Activated CD8-positive, alpha-beta memory T cell treated with anti-CD3 and anti-CD28 coated beads, Interleukin-2, amount 10 ng/mL, durations not matched to agents 7 days and 5 days (primary cell): ENCODE data around the gene TNFRSF13B. TPM values are rescaled to one million over a fixed set of nuclear protein-coding genes. Genes with fewer than 3 reads are reported as not detected.
"Not testable (repeated sequence)": the region's sequence is repeated elsewhere in the genome, so short reads cannot be mapped to it uniquely, and the experiment has no call there.

Experiments used
- ATAC-seq: fragments of 150-1000 bp; cut with Tn5 transposase; one replicate; pipeline ENCODE4 v1.10.0; 2021; ENCODE audit warnings: moderate library complexity
- CTCF ChIA-PET: fragments of 350-600 bp; sonication (Branson Sonifier 250); formaldehyde crosslinking; loops from one replicate; lab custom pipeline; 2021; ENCODE audit warnings: antibody characterized with exemption; lab: Charles Lee
- DNase-seq: peaks from one replicate; pipeline ENCODE4 v3.0.0-alpha.2; 2020
- H3K27ac Mint-ChIP-seq: one replicate; pipeline ENCODE4 v1.8.0; 2021; ENCODE audit warnings: mild to moderate bottlenecking, mixed read lengths
- H3K27me3 Mint-ChIP-seq: one replicate; pipeline ENCODE4 v1.8.0; 2021; ENCODE audit warnings: mixed read lengths
- H3K36me3 Mint-ChIP-seq: one replicate; pipeline ENCODE4 v1.8.0; 2021; ENCODE audit warnings: mild to moderate bottlenecking, mixed read lengths
- H3K4me1 Mint-ChIP-seq: one replicate; pipeline ENCODE4 v1.8.0; 2021; ENCODE audit warnings: mixed read lengths
- H3K4me3 Mint-ChIP-seq: one replicate; pipeline ENCODE4 v1.8.0; 2021; ENCODE audit warnings: mild to moderate bottlenecking, moderate library complexity, mixed read lengths
- H3K9me3 Mint-ChIP-seq: one replicate; pipeline ENCODE4 v1.8.0; 2022; ENCODE audit warnings: low read depth, mixed read lengths
- total RNA-seq, 2 experiments: library from RNA; stranded (reverse); gene quantifications; one replicate each; pipeline ENCODE4 v1.2.3, GENCODE V29; 2021

Gene TNFRSF13B
- total RNA-seq, 2 experiments from 2014 or later: not detected

- Mint-ChIP-seq H3K36me3 (no peaks in the 10 kb centered on the region), H3K4me1 (no peaks in the 10 kb centered on the region), H3K9me3 (no peaks in the 10 kb centered on the region), H3K4me3 (no peak overlapping the region), H3K27me3 (peaks cover 6% of the 10 kb centered on the region), H3K27ac (no peak overlapping the region)
- ATAC-seq (peak; percentile 22), DNase-seq (no peak)
- CTCF ChIA-PET: interaction anchor here (0.8 to 3.3 kb wide), 6 partner anchors 8 to 640 kb away, joined by 3 to 16 read pairs (median 4); no protein-coding TSS in a partner anchor
Observed at GRCh38 chr17:17001076-17001777, 29.3 kb upstream of the TNFRSF13B start.

- Mint-ChIP-seq H3K9me3 (no peaks in the 10 kb centered on the region), H3K27ac (no peak overlapping the region), H3K4me1 (no peaks in the 10 kb centered on the region), H3K4me3 (no peak overlapping the region), H3K27me3 (peaks cover 3% of the 10 kb centered on the region), H3K36me3 (no peaks in the 10 kb centered on the region)
- CTCF ChIA-PET: interaction anchor here (0.7 to 3.3 kb wide), 8 partner anchors 8 to 641 kb away, joined by 3 to 16 read pairs (median 4); no protein-coding TSS in a partner anchor
- ATAC-seq (no peak), DNase-seq (no peak)
Observed at GRCh38 chr17:16999931-17000625, 28.2 kb upstream of the TNFRSF13B start.

- DNase-seq: no peak
Observed at GRCh38 chr17:16997514-16998429, 25.9 kb upstream of the TNFRSF13B start.

GRCh38 chr17:16996726-16997125 lies 24.8 kb upstream of the TNFRSF13B start:
- DNase-seq, H3K4me1 Mint-ChIP-seq, H3K36me3 Mint-ChIP-seq, H3K27me3 Mint-ChIP-seq, H3K9me3 Mint-ChIP-seq, H3K27ac Mint-ChIP-seq, ATAC-seq, H3K4me3 Mint-ChIP-seq, CTCF ChIA-PET: not testable (repeated sequence)

More at GRCh38 chr17:16997514-16998429, 25.9 kb upstream of the TNFRSF13B start:
- ATAC-seq: no peak
- Mint-ChIP-seq H3K27me3 (peaks cover 3% of the 10 kb centered on the region), H3K4me1 (no peaks in the 10 kb centered on the region), H3K27ac (no peak overlapping the region), H3K36me3 (no peaks in the 10 kb centered on the region), H3K9me3 (no peaks in the 10 kb centered on the region), H3K4me3 (no peak overlapping the region)
- CTCF ChIA-PET: interaction anchor here (3.3 kb wide), 1 partner anchor 9 kb away, joined by 16 read pairs; no protein-coding TSS in a partner anchor

GRCh38 chr17:16995930-16996329 lies 24.0 kb upstream of the TNFRSF13B start:
- no peaks in the 10 kb centered on the region for H3K36me3 Mint-ChIP-seq
- ATAC-seq (no peak), DNase-seq (no peak)
- no peak overlapping the region for H3K27ac Mint-ChIP-seq
- H3K9me3 Mint-ChIP-seq: no peaks in the 10 kb centered on the region
- H3K4me1 Mint-ChIP-seq: no peaks in the 10 kb centered on the region
- no peak overlapping the region for H3K4me3 Mint-ChIP-seq
- peaks cover 3% of the 10 kb centered on the region for H3K27me3 Mint-ChIP-seq
- CTCF ChIA-PET: no interaction called here

GRCh38 chr17:16994631-16995030 lies 22.7 kb upstream of the TNFRSF13B start:
- Mint-ChIP-seq H3K9me3 (no peaks in the 10 kb centered on the region), H3K4me1 (peaks cover 12% of the 10 kb centered on the region), H3K36me3 (no peaks in the 10 kb centered on the region), H3K27ac (no peak overlapping the region), H3K4me3 (no peak overlapping the region), H3K27me3 (no peaks in the 10 kb centered on the region)
- ATAC-seq (no peak), DNase-seq (no peak)
- CTCF ChIA-PET: interaction anchor here (0.6 kb wide), 1 partner anchor 30 kb away, joined by 3 read pairs; no protein-coding TSS in a partner anchor

- Mint-ChIP-seq H3K27ac (no peak overlapping the region), H3K27me3 (no peaks in the 10 kb centered on the region), H3K36me3 (no peaks in the 10 kb centered on the region), H3K4me1 (peaks cover 36% of the 10 kb centered on the region), H3K4me3 (no peak overlapping the region), H3K9me3 (no peaks in the 10 kb centered on the region)
- DNase-seq (peak; percentile 84), ATAC-seq (peak; percentile 50)
- CTCF ChIA-PET: interaction anchor here (0.6 to 8.3 kb wide), 15 partner anchors 8 to 341 kb away, joined by 3 to 68 read pairs (median 4); no protein-coding TSS in a partner anchor
Observed at GRCh38 chr17:16991349-16992009, 19.6 kb upstream of the TNFRSF13B start.

GRCh38 chr17:16989953-16990860 lies 18.3 kb upstream of the TNFRSF13B start:
- Mint-ChIP-seq H3K27ac (peak overlapping the region; percentile 98), H3K4me3 (no peak overlapping the region), H3K36me3 (no peaks in the 10 kb centered on the region), H3K4me1 (peaks cover 38% of the 10 kb centered on the region), H3K9me3 (no peaks in the 10 kb centered on the region), H3K27me3 (no peaks in the 10 kb centered on the region)
- CTCF ChIA-PET: interaction anchor here (1.4 to 8.3 kb wide), 5 partner anchors 10 to 74 kb away, joined by 3 to 68 read pairs (median 14); no protein-coding TSS in a partner anchor
- no peak for DNase-seq
- no peak for ATAC-seq

- ATAC-seq (no peak), DNase-seq (no peak)
- Mint-ChIP-seq H3K9me3 (no peaks in the 10 kb centered on the region), H3K4me1 (peaks cover 38% of the 10 kb centered on the region), H3K27me3 (no peaks in the 10 kb centered on the region), H3K27ac (peak overlapping the region; percentile 98), H3K4me3 (peak overlapping the region; percentile 61), H3K36me3 (no peaks in the 10 kb centered on the region)
- CTCF ChIA-PET: interaction anchor here (1.5 to 8.3 kb wide), 5 partner anchors 10 to 73 kb away, joined by 3 to 68 read pairs (median 14); no protein-coding TSS in a partner anchor
Observed at GRCh38 chr17:16989230-16989952, 17.5 kb upstream of the TNFRSF13B start.

GRCh38 chr17:16988749-16989229 lies 16.9 kb upstream of the TNFRSF13B start:
- CTCF ChIA-PET: interaction anchor here (0.8 to 8.3 kb wide), 8 partner anchors 11 to 153 kb away, joined by 3 to 68 read pairs (median 8); no protein-coding TSS in a partner anchor
- peak overlapping the region; percentile 61 for H3K4me3 Mint-ChIP-seq
- no peaks in the 10 kb centered on the region for H3K9me3 Mint-ChIP-seq
- H3K4me1 Mint-ChIP-seq: peaks cover 38% of the 10 kb centered on the region
- peak overlapping the region; percentile 98 for H3K27ac Mint-ChIP-seq
- H3K36me3 Mint-ChIP-seq: no peaks in the 10 kb centered on the region
- ATAC-seq (peak; percentile 22), DNase-seq (peak; percentile 54)
- H3K27me3 Mint-ChIP-seq: no peaks in the 10 kb centered on the region
